DOHH2 (cell line): ENCODE data around the gene ADCK1.

Source experiments
- H3F3A ChIP-seq: fragments of 200-600 bp; sonication (generic), shearing (Covaris generic); 2 replicates; pipeline ENCODE4 v1.6.0; 2016; ENCODE audit warnings: antibody characterized with exemption, mild to moderate bottlenecking; ENCODE audit not compliant: control insufficient read depth, insufficient read depth
- H3K27ac ChIP-seq: fragments of 200-600 bp; sonication (generic); 2 replicates; pipeline ENCODE4 v1.5.1; 2014; ENCODE audit warnings: low read depth, mild to moderate bottlenecking, low read length, moderate library complexity
- H3K27me3 ChIP-seq: fragments of 200-600 bp; sonication (generic); 2 replicates; pipeline ENCODE4 v1.6.1; 2014; ENCODE audit warnings: mild to moderate bottlenecking, low read length, mixed read lengths; ENCODE audit not compliant: control insufficient read depth
- H3K36me3 ChIP-seq: fragments of 200-600 bp; sonication (generic); 2 replicates; pipeline ENCODE4 v1.6.1; 2014; ENCODE audit warnings: mild to moderate bottlenecking, low read length, moderate library complexity, mixed read lengths; ENCODE audit not compliant: control insufficient read depth
- H3K4me1 ChIP-seq: fragments of 200-600 bp; sonication (generic); 2 replicates; pipeline ENCODE4 v1.6.1; 2014; ENCODE audit warnings: mild to moderate bottlenecking, low read length, mixed read lengths; ENCODE audit not compliant: control insufficient read depth
- H3K4me2 ChIP-seq: fragments of 200-600 bp; sonication (generic); 2 replicates; pipeline ENCODE4 v1.6.0; 2014; ENCODE audit warnings: mild to moderate bottlenecking, low read length, moderate library complexity
- H3K4me3 ChIP-seq: fragments of 200-600 bp; sonication (generic); 2 replicates; pipeline ENCODE4 v1.5.1; 2014; ENCODE audit warnings: mild to moderate bottlenecking, low read length, mixed read lengths
- H3K79me2 ChIP-seq: fragments of 200-600 bp; sonication (generic); 2 replicates; pipeline ENCODE4 v1.6.1; 2014; ENCODE audit warnings: mild to moderate bottlenecking, low read length, mixed read lengths; ENCODE audit not compliant: control insufficient read depth
- H3K9me2 ChIP-seq: fragments of 200-600 bp; sonication (generic); replicated peaks from 2 replicates; pipeline ENCODE4 v1.6.1; 2014; ENCODE audit warnings: mild to moderate bottlenecking, low read length, mixed read lengths; ENCODE audit not compliant: control insufficient read depth
- H3K9me3 ChIP-seq: fragments of 200-600 bp; sonication (generic); 2 replicates; pipeline ENCODE4 v1.6.1; 2014; ENCODE audit warnings: antibody characterized with exemption, low read length, mixed read lengths; ENCODE audit not compliant: control insufficient read depth, insufficient read depth
- H4K20me1 ChIP-seq: fragments of 200-600 bp; sonication (generic); 2 replicates; pipeline ENCODE4 v1.6.0; 2014; ENCODE audit warnings: low read depth, mild to moderate bottlenecking, antibody characterized with exemption, low read length, moderate library complexity; ENCODE audit not compliant: control insufficient read depth, insufficient read depth
- EZH2phosphoT487 ChIP-seq: fragments of 200-600 bp; sonication (generic); IDR thresholded peaks from 2 replicates; pipeline ENCODE4 v1.6.1; 2017; ENCODE audit warnings: borderline replicate concordance, mild to moderate bottlenecking, antibody characterized with exemption, low read length, moderate library complexity, mixed read lengths
- TF ChIP-seq, protein P1 (sequence below): fragments of 200-600 bp; sonication (generic); IDR thresholded peaks from one replicate; pipeline ENCODE4 v1.5.1; 2014; ENCODE audit warnings: antibody characterized with exemption, mild to moderate bottlenecking, low read depth, low read length; ENCODE audit not compliant: poor library complexity, severe bottlenecking

Gene ADCK1

DNA sequence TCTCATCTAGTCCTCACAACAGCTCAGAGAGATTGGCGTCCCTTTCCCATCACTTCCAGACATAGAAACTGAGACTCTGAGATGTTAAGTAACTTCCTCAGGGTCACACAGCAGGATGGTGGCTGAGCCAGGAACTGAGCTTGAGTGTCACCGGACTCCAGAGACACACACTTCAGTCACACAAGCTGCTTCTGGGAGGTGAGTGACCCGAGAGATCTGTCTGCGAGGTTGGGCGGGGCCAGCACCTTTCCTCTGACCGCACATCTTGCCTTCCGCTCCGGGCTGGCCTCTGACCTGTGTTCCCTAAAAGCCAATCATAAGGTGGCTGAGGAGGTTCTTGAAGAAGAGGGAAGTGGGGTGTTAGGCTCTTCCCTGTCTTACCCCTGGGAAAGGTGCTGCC is 72.2 kb downstream of the ADCK1 start:
- Histone ChIP-seq H3K4me1 (no peaks in the 10 kb centered on the region), H3K9me2 (no peaks in the 10 kb centered on the region), H3F3A (no peaks in the 10 kb centered on the region), H3K9me3 (no peaks in the 10 kb centered on the region), H3K4me2 (no peak overlapping the region), H3K79me2 (no peaks in the 10 kb centered on the region), H3K4me3 (no peak overlapping the region), H3K27me3 (no peaks in the 10 kb centered on the region), H3K36me3 (no peaks in the 10 kb centered on the region), H4K20me1 (no peaks in the 10 kb centered on the region), H3K27ac (no peak overlapping the region)
- TF ChIP-seq, protein P1, sequence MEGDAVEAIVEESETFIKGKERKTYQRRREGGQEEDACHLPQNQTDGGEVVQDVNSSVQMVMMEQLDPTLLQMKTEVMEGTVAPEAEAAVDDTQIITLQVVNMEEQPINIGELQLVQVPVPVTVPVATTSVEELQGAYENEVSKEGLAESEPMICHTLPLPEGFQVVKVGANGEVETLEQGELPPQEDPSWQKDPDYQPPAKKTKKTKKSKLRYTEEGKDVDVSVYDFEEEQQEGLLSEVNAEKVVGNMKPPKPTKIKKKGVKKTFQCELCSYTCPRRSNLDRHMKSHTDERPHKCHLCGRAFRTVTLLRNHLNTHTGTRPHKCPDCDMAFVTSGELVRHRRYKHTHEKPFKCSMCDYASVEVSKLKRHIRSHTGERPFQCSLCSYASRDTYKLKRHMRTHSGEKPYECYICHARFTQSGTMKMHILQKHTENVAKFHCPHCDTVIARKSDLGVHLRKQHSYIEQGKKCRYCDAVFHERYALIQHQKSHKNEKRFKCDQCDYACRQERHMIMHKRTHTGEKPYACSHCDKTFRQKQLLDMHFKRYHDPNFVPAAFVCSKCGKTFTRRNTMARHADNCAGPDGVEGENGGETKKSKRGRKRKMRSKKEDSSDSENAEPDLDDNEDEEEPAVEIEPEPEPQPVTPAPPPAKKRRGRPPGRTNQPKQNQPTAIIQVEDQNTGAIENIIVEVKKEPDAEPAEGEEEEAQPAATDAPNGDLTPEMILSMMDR = no peak
- TF ChIP-seq EZH2phosphoT487 = no peak

DNA sequence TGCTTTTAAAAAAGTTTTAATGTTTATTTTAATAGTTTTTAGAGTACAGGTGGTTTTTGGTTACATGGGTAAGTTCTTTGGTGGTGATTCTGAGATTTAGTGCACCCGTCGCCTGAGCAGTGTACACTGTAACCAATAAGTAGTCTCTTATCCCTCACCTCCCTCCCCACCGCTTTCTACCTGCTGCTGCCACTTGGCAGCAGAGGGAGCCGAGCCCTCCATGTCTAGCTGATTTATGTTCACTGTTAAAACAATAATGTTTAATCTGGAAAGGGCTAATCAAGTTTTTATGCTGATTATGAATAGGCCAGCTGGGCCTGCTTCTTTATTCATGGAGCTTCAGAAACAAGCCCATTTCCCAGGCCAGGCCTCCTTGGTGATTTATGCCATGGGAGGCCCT is 73.1 kb downstream of the ADCK1 start:
- no peaks in the 10 kb centered on the region for H3K27me3 ChIP-seq
- no peaks in the 10 kb centered on the region for H3K4me1 ChIP-seq
- H3K36me3 ChIP-seq = no peaks in the 10 kb centered on the region
- H3K27ac ChIP-seq = no peak overlapping the region
- no peaks in the 10 kb centered on the region for H4K20me1 ChIP-seq
- no peaks in the 10 kb centered on the region for H3K9me3 ChIP-seq
- H3K79me2 ChIP-seq = no peaks in the 10 kb centered on the region
- H3F3A ChIP-seq = no peaks in the 10 kb centered on the region
- no peak overlapping the region for H3K4me3 ChIP-seq
- TF ChIP-seq, protein P1 = no peak
- TF ChIP-seq EZH2phosphoT487 = no peak
- no peaks in the 10 kb centered on the region for H3K9me2 ChIP-seq
- no peak overlapping the region for H3K4me2 ChIP-seq

DNA sequence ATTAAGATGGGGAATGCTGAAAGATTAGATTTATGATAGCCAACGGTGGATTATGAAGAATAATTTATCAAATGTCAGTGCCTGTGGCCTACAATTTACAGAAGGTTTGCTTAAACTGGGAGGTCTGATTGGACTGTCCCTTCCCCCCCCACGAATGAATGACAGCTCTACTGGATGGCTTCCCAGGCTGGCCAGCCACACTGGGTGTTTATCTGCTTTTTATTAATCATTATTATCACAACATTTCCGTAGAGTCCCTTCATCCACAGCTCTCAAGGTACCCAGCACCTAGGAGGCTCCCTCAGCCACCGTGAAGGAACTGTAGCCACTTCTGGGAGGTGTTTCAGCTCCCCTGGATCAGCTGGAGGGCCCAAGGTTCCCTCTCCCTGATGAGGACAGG is 78.9 kb downstream of the ADCK1 start:
- Histone ChIP-seq H3K4me3 (no peak overlapping the region), H3K27ac (no peak overlapping the region), H4K20me1 (no peaks in the 10 kb centered on the region), H3K4me2 (no peak overlapping the region), H3K4me1 (peaks cover 6% of the 10 kb centered on the region; the same call in 1 of the 2 replicates), H3K27me3 (no peaks in the 10 kb centered on the region), H3K36me3 (no peaks in the 10 kb centered on the region), H3K79me2 (no peaks in the 10 kb centered on the region), H3F3A (no peaks in the 10 kb centered on the region), H3K9me3 (no peaks in the 10 kb centered on the region), H3K9me2 (no peaks in the 10 kb centered on the region)
- TF ChIP-seq, protein P1 = no peak
- TF ChIP-seq EZH2phosphoT487 = no peak

DNA sequence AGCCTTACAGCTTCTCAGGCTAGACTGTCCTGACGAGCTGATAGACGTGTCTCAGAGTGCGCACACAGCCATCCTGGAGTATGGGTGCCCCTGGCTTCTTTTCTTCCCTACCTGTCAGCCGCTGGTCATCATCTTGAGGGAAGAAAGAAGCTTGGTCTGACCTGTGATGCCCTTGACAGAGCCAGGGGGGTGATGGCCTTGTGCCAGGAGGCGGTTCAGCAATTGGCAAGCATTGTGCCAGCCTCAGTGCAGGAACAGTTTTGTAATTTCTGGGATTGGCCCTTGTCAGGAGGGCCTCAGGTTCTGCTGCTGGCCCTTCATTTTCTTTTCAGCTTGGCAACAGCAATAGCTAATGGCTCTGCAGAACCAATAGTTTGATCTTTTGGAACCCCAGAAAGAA is 80.1 kb downstream of the ADCK1 start:
- no peaks in the 10 kb centered on the region for H3K9me3 ChIP-seq
- H3K4me2 ChIP-seq = no peak overlapping the region
- no peak overlapping the region for H3K4me3 ChIP-seq
- no peaks in the 10 kb centered on the region for H3F3A ChIP-seq
- H3K9me2 ChIP-seq = no peaks in the 10 kb centered on the region
- peaks cover 6% of the 10 kb centered on the region; the same call in 1 of the 2 replicates for H3K4me1 ChIP-seq
- H3K79me2 ChIP-seq = no peaks in the 10 kb centered on the region
- no peaks in the 10 kb centered on the region for H4K20me1 ChIP-seq
- H3K27me3 ChIP-seq = no peaks in the 10 kb centered on the region
- TF ChIP-seq EZH2phosphoT487 = no peak
- TF ChIP-seq, protein P1 = no peak
- H3K27ac ChIP-seq = no peak overlapping the region
- H3K36me3 ChIP-seq = no peaks in the 10 kb centered on the region
